ENCODE data around the gene PLP2. TPM values are rescaled to one million over a fixed set of nuclear protein-coding genes. Genes with fewer than 3 reads are reported as not detected.

The PLP2 gene
- polyA plus RNA-seq, 2 of the 4 experiments (the other 2 are of a cell fraction) = 164 to 209 TPM

- TF ChIP-seq, protein P1, sequence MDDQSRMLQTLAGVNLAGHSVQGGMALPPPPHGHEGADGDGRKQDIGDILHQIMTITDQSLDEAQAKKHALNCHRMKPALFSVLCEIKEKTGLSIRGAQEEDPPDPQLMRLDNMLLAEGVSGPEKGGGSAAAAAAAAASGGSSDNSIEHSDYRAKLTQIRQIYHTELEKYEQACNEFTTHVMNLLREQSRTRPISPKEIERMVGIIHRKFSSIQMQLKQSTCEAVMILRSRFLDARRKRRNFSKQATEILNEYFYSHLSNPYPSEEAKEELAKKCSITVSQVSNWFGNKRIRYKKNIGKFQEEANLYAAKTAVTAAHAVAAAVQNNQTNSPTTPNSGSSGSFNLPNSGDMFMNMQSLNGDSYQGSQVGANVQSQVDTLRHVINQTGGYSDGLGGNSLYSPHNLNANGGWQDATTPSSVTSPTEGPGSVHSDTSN (IDR thresholded peaks at IDR 0.05) = no peak
- TF ChIP-seq SMC3 (IDR thresholded peaks at IDR 0.05) (peak; percentile 60), ESRRA (IDR thresholded peaks at IDR 0.05; ENCODE audit: borderline replicate concordance, low read length) (no peak), BHLHE40 (IDR thresholded peaks at IDR 0.05; ENCODE audit: low read depth, low read length) (no peak), REST (IDR thresholded peaks at IDR 0.05) (no peak), HES2 (IDR thresholded peaks at IDR 0.05) (no peak), HOXB13 (CRISPR knock-in tag; IDR thresholded peaks at IDR 0.05; ENCODE audit: low read depth) (no peak), CEBPB (IDR thresholded peaks at IDR 0.05) (no peak), RCOR1 (IDR thresholded peaks at IDR 0.05; ENCODE audit: low read depth, low read length) (no peak), KDM5A (IDR thresholded peaks at IDR 0.05) (no peak), HOXA7 (CRISPR knock-in tag; IDR thresholded peaks at IDR 0.05) (no peak), FOSB (CRISPR knock-in tag; IDR thresholded peaks at IDR 0.05) (no peak), SREBF2 (IDR thresholded peaks at IDR 0.05) (no peak), POLR2AphosphoS2 (conservative IDR thresholded peaks at IDR 0.05; ENCODE audit: low read length) (no peak), PHF8 (IDR thresholded peaks at IDR 0.05; ENCODE audit: borderline replicate concordance, low read depth) (peak; percentile 10; the same call in 1 of the 2 replicates), GATA3 (IDR thresholded peaks at IDR 0.05; ENCODE audit: borderline replicate concordance) (no peak), EHF (CRISPR knock-in tag; IDR thresholded peaks at IDR 0.05) (peak; percentile 65; the same call in 1 of the 2 replicates), MYC (IDR thresholded peaks at IDR 0.05; ENCODE audit: borderline replicate concordance, low read length) (no peak)
- TF ChIP-seq, protein P2, sequence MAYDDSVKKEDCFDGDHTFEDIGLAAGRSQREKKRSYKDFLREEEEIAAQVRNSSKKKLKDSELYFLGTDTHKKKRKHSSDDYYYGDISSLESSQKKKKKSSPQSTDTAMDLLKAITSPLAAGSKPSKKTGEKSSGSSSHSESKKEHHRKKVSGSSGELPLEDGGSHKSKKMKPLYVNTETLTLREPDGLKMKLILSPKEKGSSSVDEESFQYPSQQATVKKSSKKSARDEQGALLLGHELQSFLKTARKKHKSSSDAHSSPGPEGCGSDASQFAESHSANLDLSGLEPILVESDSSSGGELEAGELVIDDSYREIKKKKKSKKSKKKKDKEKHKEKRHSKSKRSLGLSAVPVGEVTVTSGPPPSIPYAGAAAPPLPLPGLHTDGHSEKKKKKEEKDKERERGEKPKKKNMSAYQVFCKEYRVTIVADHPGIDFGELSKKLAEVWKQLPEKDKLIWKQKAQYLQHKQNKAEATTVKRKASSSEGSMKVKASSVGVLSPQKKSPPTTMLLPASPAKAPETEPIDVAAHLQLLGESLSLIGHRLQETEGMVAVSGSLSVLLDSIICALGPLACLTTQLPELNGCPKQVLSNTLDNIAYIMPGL (CRISPR knock-in tag; IDR thresholded peaks at IDR 0.05; ENCODE audit: borderline replicate concordance) = no peak
Measured at GRCh38 chrX:49155900-49156837, 15.5 kb upstream of the PLP2 start (continued).

DNA sequence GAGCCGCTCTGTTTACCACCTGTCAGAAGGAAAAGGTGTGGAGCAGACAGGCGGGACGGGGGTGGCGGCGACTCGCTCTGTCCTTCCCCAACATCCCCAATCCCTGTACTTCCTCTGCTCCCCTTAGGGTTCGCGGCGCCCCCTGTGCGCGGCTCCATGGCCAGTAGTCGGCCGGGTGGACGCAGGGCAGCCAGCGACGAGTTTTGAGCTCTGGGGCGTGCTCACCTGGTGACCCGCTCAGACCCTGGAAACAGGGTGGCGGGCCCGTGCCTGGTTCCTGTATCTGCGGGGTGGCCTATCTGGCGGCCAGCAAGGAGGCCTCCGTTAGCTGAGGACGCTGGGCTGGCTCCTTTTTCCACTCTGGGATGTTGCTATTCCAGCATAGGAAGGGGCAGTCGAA, 14.5 kb upstream of the PLP2 start:
- FAIRE-seq (no peak), ATAC-seq (no peak), DNase-seq (ENCODE audit: low read depth in 1 of 2, low spot score in 1 of 2) (no peak)
- TF ChIP-seq MYC (IDR thresholded peaks at IDR 0.05; ENCODE audit: borderline replicate concordance, low read length) (no peak), FOSL2 (IDR thresholded peaks at IDR 0.05) (no peak), FOSL2 (CRISPR knock-in tag; IDR thresholded peaks at IDR 0.05) (no peak), NR3C1 (IDR thresholded peaks at IDR 0.05) (no peak), CBX8 (IDR thresholded peaks at IDR 0.05) (no peak), RFX5 (IDR thresholded peaks at IDR 0.05) (no peak), CBX2 (IDR thresholded peaks at IDR 0.05; ENCODE audit: borderline replicate concordance, low read depth) (no peak), PHF8 (IDR thresholded peaks at IDR 0.05; ENCODE audit: borderline replicate concordance, low read depth) (no peak), HDAC2 (IDR thresholded peaks at IDR 0.05) (no peak)
- POLR2A ChIA-PET = interaction anchor here (0.6 kb wide), 1 partner anchor 70 kb away, joined by 4 read pairs; no protein-coding TSS in a partner anchor
- Histone ChIP-seq H3K9me3 (no peaks in the 10 kb centered on the region), H3K27ac (no peak overlapping the region; a peak in 1 of 6 replicates), H3K4me2 (no peak overlapping the region), H3K4me3 (no peak overlapping the region), H3K4me1 (peaks cover 8% of the 10 kb centered on the region; the same call in 1 of the 3 replicates)
- WGBS (ENCODE audit: missing lambda C conversion rate) = 94% methylated on average over 10 of the region's 25 CpGs
- CTCF ChIA-PET = interaction anchor here (0.8 to 1.4 kb wide), 2 partner anchors 11 to 31 kb away, joined by 4 read pairs; no protein-coding TSS in a partner anchor
